ENCODE results near the gene SYNE3. TPM values are rescaled to one million over a fixed set of nuclear protein-coding genes. Genes with fewer than 3 reads are reported as not detected.

Gene SYNE3
- total RNA-seq, 4 donors from 2014 or later = 46.9 to 109 (median 88.6) TPM

DNA sequence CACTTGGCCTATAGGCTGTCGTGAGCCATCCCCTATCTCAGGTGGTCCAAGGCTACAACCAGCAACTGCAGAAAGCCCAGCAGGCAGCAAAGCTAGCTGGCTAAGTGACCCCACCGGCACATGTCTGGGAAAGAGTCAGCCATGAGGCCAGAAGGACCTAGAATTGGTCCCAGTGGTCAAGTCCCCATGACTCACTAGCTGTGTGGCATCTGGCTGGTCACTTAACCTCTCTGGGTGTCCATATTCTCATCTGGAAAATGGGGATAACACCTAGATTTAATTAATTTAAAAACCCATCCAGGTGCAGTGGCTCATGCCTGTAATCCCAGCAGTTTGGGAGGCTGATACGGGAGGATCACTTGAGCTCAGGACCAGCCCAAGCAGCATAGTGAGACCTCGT lies 37.6 kb downstream of the SYNE3 start:
- ATAC-seq (ENCODE audit: low FRiP score) (no peak), DNase-seq (ENCODE audit: low spot score) (no peak)
- TF ChIP-seq, protein P1, sequence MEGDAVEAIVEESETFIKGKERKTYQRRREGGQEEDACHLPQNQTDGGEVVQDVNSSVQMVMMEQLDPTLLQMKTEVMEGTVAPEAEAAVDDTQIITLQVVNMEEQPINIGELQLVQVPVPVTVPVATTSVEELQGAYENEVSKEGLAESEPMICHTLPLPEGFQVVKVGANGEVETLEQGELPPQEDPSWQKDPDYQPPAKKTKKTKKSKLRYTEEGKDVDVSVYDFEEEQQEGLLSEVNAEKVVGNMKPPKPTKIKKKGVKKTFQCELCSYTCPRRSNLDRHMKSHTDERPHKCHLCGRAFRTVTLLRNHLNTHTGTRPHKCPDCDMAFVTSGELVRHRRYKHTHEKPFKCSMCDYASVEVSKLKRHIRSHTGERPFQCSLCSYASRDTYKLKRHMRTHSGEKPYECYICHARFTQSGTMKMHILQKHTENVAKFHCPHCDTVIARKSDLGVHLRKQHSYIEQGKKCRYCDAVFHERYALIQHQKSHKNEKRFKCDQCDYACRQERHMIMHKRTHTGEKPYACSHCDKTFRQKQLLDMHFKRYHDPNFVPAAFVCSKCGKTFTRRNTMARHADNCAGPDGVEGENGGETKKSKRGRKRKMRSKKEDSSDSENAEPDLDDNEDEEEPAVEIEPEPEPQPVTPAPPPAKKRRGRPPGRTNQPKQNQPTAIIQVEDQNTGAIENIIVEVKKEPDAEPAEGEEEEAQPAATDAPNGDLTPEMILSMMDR (IDR thresholded peaks at IDR 0.05) = no peak

DNA sequence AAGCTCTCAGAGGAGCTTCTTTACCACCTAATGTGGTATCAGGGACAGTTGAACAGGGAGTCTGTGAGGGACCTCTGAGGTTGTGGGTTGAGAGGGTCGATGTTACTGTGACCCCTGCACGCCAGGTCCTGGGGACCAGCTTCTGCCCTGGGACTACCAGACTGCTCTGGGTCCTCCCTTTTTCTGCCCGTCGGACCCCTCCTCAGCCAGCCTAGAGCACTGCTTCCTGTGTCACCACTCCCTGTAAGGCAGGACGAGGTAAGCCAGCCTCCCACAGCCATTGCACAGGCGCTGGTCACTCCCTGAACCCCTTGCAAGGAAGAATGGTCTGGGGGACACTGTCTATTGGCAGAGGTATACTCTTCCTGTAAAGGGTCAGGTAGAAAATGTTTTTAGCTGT lies 38.1 kb downstream of the SYNE3 start:
- ATAC-seq (ENCODE audit: low FRiP score) (no peak), DNase-seq (ENCODE audit: low spot score) (no peak)
- TF ChIP-seq, protein P1 (IDR thresholded peaks at IDR 0.05) = no peak

DNA sequence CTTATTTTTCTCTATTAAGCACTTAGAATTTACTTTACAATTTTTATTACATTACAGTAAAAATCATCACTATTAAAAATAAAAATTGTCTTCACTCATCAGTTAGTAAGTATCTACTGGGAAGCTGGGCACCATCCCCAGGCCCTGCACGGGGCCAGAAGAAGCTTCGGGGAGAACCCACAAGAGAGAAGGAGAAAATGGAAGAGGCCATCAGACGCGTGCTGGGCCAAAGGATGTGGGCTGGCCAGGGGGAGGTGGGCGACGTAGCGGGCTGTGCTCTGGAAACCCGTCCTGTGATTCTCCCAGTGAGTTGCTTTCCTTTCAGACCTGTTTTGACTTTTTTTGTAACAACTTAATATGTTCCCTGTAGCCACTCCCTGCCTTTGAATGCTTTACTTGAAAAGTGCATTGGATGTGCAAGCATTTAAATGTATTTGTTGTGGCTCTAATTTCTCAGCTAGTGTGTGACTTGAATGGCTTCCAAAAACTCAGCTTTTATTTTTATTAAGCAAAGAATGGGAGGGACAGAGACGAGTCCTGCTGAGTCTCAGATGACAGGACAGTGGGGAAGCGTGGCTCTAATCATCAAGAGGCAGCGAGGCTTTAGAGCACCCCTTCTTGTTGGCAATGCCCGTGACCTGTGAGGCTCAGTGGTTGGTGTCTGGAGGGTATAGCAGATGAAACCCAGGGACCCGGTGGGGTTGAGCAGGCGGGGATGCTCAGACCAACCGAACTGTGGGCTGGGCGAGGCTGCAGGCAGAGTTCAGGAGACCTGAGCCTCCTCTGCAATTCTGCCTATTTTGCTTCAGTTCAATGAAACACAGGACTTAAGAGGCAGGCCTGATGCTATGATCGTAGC lies 38.8 kb downstream of the SYNE3 start:
- ATAC-seq (ENCODE audit: low FRiP score) = no peak
- TF ChIP-seq, protein P1 (IDR thresholded peaks at IDR 0.05) = no peak
- DNase-seq (ENCODE audit: low spot score) = no peak

DNA sequence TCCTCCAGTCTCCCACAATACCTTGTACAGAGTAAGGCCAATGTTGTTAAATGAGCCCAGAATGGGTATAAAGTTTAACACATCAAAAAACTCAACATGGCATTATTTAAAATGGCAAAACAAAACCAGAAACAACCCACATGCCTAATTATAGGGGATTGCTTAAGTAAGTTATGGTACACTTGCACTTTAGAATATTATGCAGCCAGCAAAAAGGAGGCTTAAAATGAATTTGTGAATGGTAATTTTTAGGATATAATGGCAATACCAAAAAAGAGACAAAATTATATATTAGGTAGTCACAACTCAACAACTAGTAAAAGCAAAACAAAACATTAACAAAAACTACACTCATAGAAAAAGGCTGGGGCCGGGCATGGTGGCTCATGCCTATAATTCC lies 39.7 kb downstream of the SYNE3 start:
- no peak for ATAC-seq (ENCODE audit: low FRiP score)
- TF ChIP-seq, protein P1 (IDR thresholded peaks at IDR 0.05) = no peak

DNA sequence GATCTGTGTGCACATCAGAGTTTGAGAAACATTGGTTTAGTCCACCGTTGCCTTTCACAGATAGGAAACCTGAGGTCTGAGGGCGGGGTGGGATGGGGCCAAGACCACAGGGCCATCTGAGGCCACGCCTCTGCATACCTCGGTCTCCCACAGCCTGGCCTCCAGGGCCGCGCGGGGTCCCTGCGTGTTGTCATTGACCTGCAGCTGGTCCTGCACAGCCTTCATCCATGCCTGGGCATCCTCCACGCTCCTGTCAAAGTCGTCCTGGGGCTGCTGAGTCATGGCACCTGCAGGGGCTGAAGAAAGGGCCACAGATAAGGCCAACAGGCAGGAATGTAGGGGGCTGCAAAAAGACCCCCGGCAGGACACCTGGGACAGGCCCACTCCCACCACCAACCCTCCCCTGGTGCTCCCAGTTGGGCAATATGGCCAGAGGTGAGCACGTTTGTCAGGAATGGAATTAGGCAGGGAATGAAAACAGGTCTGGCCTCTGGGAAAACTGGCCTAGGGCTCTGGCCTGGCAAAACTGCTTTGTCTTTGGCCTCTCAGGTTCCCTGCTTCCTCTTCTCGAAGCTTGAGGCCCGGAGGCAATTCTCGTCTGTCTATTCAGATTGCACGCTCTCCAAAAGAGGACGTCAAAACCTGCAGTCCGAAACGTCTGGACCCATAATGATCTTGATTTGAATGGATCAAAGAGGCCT lies 40.8 kb downstream of the SYNE3 start:
- no peak for ATAC-seq (ENCODE audit: low FRiP score)
- TF ChIP-seq, protein P1 (IDR thresholded peaks at IDR 0.05) = no peak
- DNase-seq (ENCODE audit: low spot score) = no peak

More for the DNA sequence above, 39.7 kb downstream of the SYNE3 start:
- DNase-seq (ENCODE audit: low spot score) = no peak

DNA sequence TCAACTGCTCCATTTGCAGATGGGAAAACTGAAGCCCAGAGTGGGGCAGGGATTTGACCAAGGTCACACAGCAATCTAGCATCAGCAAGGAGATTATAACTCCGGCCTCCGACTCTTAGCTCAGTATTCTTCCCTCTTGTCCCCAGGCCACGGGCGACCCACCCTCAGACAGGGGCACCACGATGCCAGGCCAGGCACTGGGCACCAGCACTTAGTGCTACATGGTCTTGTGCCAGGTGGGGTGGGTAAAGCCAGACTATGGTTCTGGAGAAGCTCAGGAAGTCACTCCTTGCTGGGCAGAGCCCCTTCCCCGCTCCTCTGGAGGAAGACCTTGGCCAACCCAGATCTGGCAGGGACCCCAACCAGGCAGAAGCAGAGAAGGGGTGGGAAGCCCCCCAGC lies 41.5 kb downstream of the SYNE3 start:
- no peak for DNase-seq (ENCODE audit: low spot score)
- TF ChIP-seq, protein P1 (IDR thresholded peaks at IDR 0.05) = no peak
- ATAC-seq (ENCODE audit: low FRiP score) = no peak

Measured in omental fat pad (tissue), 4 donors.